Smooth muscle cell (in vitro differentiated cells): ENCODE measurements around the gene PALMD. TPM values are rescaled to one million over a fixed set of nuclear protein-coding genes. Genes with fewer than 3 reads are reported as not detected.

Source experiments
- DNase-seq: peaks from one replicate; lab custom pipeline; 2025; ENCODE audit not compliant: unreplicated experiment; lab: John Stamatoyannopoulos, UW
- H2AFZ ChIP-seq: fragments of 200-600 bp; sonication (generic); 2 replicates; pipeline ENCODE4 v1.6.0; 2016; ENCODE audit warnings: antibody characterized with exemption, low read depth, mild to moderate bottlenecking
- H3F3A ChIP-seq: fragments of 200-600 bp; sonication (generic); 2 replicates; pipeline ENCODE4 v1.6.0; 2017; ENCODE audit warnings: antibody characterized with exemption, low read depth
- H3K27ac ChIP-seq: fragments of 200-600 bp; sonication (generic); 2 replicates; pipeline ENCODE4 v1.5.1; 2016; ENCODE audit warnings: low read depth, mild to moderate bottlenecking
- H3K27me3 ChIP-seq: fragments of 200-600 bp; sonication (generic); 2 replicates; pipeline ENCODE4 v1.6.1; 2016; ENCODE audit warnings: low read depth, mild to moderate bottlenecking
- H3K36me3 ChIP-seq: fragments of 200-600 bp; sonication (generic); 2 replicates; pipeline ENCODE4 v1.5.1; 2016; ENCODE audit warnings: low read depth
- H3K4me1 ChIP-seq: fragments of 200-600 bp; sonication (generic); 2 replicates; pipeline ENCODE4 v1.5.1; 2016; ENCODE audit warnings: low read depth
- H3K4me2 ChIP-seq: fragments of 200-600 bp; sonication (generic); 2 replicates; pipeline ENCODE4 v1.6.0; 2016; ENCODE audit warnings: mild to moderate bottlenecking
- H3K4me3 ChIP-seq: fragments of 200-600 bp; sonication (generic); 2 replicates; pipeline ENCODE4 v1.5.1; 2016; ENCODE audit warnings: mild to moderate bottlenecking
- H3K79me2 ChIP-seq: fragments of 200-600 bp; sonication (generic); 2 replicates; pipeline ENCODE4 v1.6.0; 2016; ENCODE audit warnings: low read depth, mild to moderate bottlenecking
- H3K9ac ChIP-seq: fragments of 200-600 bp; sonication (generic); 2 replicates; pipeline ENCODE4 v1.6.0; 2016; ENCODE audit warnings: low read depth
- H3K9me3 ChIP-seq: fragments of 200-600 bp; sonication (generic); replicated peaks from 2 replicates; pipeline ENCODE4 v1.5.1; 2016; ENCODE audit warnings: low read depth
- H4K20me1 ChIP-seq: fragments of 200-600 bp; sonication (generic); 2 replicates; pipeline ENCODE4 v1.6.0; 2016; ENCODE audit warnings: low read depth
- WGBS: methylation state at CpG from one replicate; pipeline ENCODE4 v1.1.7; 2016; ENCODE audit warnings: low lambda C conversion rate; 5-methylcytosine and 5-hydroxymethylcytosine counted together
- polyA plus RNA-seq: library from polyadenylated mRNA; unstranded; fragments of >200 nt; fragmentation: Nextera tagmentation; extraction: Ambion mirVana; gene quantifications from 2 replicates; pipeline ENCODE4 v1.2.1, GENCODE V29; 2016
- total RNA-seq: library from RNA; depleted of rRNA; stranded (reverse); fragments of >200 nt; gene quantifications from 2 replicates; pipeline ENCODE4 v1.2.3, GENCODE V29; 2014
- TF ChIP-seq, protein P1 (sequence below): fragments of 200-600 bp; sonication (generic); IDR thresholded peaks from 2 replicates; pipeline ENCODE4 v1.5.1; 2017; ENCODE audit warnings: borderline replicate concordance, mild to moderate bottlenecking, antibody characterized with exemption; ENCODE audit not compliant: insufficient read depth, poor library complexity, severe bottlenecking

PALMD gene
- total and polyA plus RNA-seq, 2 experiments from 2014 or later: 1.1 to 1.2 TPM

DNA sequence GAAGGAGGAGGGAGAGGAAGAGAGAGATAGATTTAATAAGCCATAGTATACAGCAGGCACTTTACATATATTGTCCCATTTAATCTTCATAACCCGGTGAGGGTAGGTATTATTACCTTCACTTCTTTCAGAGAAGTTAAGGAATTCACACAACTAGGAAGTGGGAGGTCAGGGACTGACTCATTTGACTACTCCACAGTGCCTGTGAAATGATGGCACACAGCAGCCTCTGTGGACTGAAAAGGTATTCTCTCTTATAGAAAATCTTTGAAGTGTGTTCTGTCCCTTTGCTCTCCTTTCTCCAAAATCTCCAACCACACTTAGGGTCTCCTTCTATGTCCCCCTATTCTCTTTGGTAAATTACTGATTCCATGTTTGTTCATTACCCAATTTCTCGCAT lies 23.9 kb downstream of the PALMD start:
- Histone ChIP-seq H2AFZ (no peak overlapping the region), H3K9ac (no peak overlapping the region)
- DNase-seq: no peak

DNA sequence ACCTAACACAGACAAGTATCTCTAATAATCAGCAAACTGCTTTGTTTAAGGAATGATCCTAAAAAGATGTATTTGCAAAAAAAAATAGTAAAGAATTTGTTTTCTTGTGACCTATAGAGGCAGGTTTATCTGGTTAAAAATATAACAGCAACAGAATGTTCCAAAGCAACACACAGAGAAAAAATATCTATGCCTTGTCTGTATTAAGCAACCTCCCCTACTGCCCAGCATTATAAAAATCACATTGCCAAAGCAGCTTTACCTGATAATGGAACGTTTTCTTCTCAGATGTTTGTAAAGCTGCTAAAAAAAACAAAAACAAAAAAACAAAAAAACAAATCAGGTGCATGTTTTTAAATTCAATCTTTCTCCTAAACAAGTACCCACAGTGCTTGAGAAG lies 24.7 kb downstream of the PALMD start:
- H3K79me2 ChIP-seq: no peaks in the 10 kb centered on the region
- H3K4me3 ChIP-seq: no peak overlapping the region
- H3K36me3 ChIP-seq: no peaks in the 10 kb centered on the region
- no peak overlapping the region for H3K9ac ChIP-seq
- H3K9me3 ChIP-seq: no peaks in the 10 kb centered on the region
- H3K4me2 ChIP-seq: no peak overlapping the region
- no peaks in the 10 kb centered on the region for H3K4me1 ChIP-seq
- 93% methylated on average over 1 of the region's 1 CpG for WGBS
- H2AFZ ChIP-seq: no peak overlapping the region
- no peak for DNase-seq
- no peak overlapping the region for H3K27ac ChIP-seq
- H3K27me3 ChIP-seq: no peaks in the 10 kb centered on the region
- H3F3A ChIP-seq: no peaks in the 10 kb centered on the region
- no peaks in the 10 kb centered on the region for H4K20me1 ChIP-seq
- TF ChIP-seq, protein P1, sequence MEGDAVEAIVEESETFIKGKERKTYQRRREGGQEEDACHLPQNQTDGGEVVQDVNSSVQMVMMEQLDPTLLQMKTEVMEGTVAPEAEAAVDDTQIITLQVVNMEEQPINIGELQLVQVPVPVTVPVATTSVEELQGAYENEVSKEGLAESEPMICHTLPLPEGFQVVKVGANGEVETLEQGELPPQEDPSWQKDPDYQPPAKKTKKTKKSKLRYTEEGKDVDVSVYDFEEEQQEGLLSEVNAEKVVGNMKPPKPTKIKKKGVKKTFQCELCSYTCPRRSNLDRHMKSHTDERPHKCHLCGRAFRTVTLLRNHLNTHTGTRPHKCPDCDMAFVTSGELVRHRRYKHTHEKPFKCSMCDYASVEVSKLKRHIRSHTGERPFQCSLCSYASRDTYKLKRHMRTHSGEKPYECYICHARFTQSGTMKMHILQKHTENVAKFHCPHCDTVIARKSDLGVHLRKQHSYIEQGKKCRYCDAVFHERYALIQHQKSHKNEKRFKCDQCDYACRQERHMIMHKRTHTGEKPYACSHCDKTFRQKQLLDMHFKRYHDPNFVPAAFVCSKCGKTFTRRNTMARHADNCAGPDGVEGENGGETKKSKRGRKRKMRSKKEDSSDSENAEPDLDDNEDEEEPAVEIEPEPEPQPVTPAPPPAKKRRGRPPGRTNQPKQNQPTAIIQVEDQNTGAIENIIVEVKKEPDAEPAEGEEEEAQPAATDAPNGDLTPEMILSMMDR: no peak

More for the DNA sequence above, 23.9 kb downstream of the PALMD start:
- Histone ChIP-seq H3F3A (no peaks in the 10 kb centered on the region), H3K9me3 (no peaks in the 10 kb centered on the region), H3K27ac (no peak overlapping the region), H3K4me1 (no peaks in the 10 kb centered on the region), H3K27me3 (no peaks in the 10 kb centered on the region), H4K20me1 (no peaks in the 10 kb centered on the region), H3K4me2 (no peak overlapping the region), H3K4me3 (no peak overlapping the region), H3K36me3 (no peaks in the 10 kb centered on the region), H3K79me2 (no peaks in the 10 kb centered on the region)
- WGBS: 95% methylated on average over 2 of the region's 2 CpGs
- TF ChIP-seq, protein P1: no peak

DNA sequence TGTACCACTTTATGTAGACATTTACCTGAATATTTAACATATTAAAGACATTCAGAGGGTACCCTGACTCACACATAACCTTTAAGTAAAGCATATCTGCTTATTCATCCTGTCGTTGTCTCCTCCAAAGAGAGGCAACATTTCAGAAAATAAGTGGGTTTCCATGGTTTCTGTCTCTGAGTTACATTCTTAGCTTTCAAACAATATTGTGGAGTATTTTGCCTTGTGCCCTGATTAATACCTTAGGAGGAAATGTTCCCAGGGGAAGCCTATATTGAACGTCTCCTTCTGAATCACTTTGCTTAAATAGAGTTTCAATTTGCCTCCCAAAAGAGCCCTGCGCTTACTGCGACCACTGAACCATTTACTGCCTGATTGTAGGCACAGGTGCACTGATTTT lies 26.1 kb downstream of the PALMD start:
- Histone ChIP-seq H3K27me3 (no peaks in the 10 kb centered on the region), H3K27ac (no peak overlapping the region), H4K20me1 (no peaks in the 10 kb centered on the region), H3K4me1 (no peaks in the 10 kb centered on the region), H3K9me3 (no peaks in the 10 kb centered on the region), H3K36me3 (no peaks in the 10 kb centered on the region), H2AFZ (no peak overlapping the region), H3K4me2 (no peak overlapping the region), H3K9ac (no peak overlapping the region), H3K79me2 (no peaks in the 10 kb centered on the region), H3K4me3 (no peak overlapping the region), H3F3A (no peaks in the 10 kb centered on the region)
- no peak for DNase-seq
- 87% methylated on average over 4 of the region's 4 CpGs for WGBS
- TF ChIP-seq, protein P1: no peak

DNA sequence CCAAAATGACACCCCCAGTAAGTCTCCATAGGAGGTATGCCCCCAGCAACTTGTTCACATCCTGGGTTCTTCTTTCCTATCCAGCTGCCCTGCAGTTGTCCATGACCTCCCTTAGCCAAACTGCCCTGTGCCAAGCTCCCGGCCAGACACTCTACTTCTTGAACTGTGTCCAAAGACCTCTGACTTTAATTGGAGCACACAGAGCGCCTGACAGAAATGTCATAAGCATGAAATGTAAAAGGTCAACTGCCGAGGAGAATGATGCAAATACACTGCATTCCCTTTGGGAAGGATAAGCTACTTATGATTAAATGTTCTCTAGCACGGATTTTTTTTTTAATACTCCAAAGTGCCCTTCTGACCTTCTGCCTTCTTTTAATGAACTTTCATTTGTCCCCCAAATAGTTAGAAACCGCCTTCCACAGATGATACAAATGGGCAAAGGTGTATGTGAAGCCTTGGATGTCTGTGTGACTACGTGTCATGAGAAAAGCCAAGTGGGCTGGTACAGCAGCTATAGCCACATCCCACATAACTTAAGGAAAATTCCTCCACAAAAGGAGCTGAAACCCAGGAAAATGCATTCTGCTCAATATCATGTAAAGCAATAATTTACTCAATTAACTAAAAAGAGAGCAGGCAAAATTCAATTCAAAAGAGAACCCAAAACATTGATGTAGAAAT lies 26.8 kb downstream of the PALMD start:
- TF ChIP-seq, protein P1: no peak
- 88% methylated on average over 6 of the region's 6 CpGs for WGBS
- Histone ChIP-seq H3K36me3 (no peaks in the 10 kb centered on the region), H3K4me1 (no peaks in the 10 kb centered on the region), H3K27me3 (no peaks in the 10 kb centered on the region), H3K9me3 (no peaks in the 10 kb centered on the region), H4K20me1 (no peaks in the 10 kb centered on the region), H3K27ac (no peak overlapping the region), H3K79me2 (no peaks in the 10 kb centered on the region), H3K9ac (no peak overlapping the region), H3F3A (no peaks in the 10 kb centered on the region), H3K4me2 (no peak overlapping the region), H2AFZ (no peak overlapping the region), H3K4me3 (no peak overlapping the region)
- no peak for DNase-seq
